Lower leg skin (tissue), 4 donors: ENCODE data around the gene TMEM59. TPM values are rescaled to one million over a fixed set of nuclear protein-coding genes. Genes with fewer than 3 reads are reported as not detected.

Experiments used
- DNase-seq, 2 donors: peaks; one replicate each; pipeline ENCODE4 v3.0.0-alpha.2; 2019; ENCODE audit warnings: low spot score in 2 of 2
- H3K4me3 ChIP-seq: fragments of 200-600 bp; sonication (generic); 2 replicates; pipeline ENCODE4 v1.5.1; 2017; ENCODE audit warnings: mild to moderate bottlenecking, low read depth; ENCODE audit not compliant: poor library complexity, severe bottlenecking
- POLR2A ChIP-seq, 2 donors: fragments of 450-650 bp; IDR thresholded peaks; one replicate each; pipeline ENCODE4 v1.6.1; 2016 to 2017; ENCODE audit warnings: antibody characterized with exemption in 2 of 2, mild to moderate bottlenecking in 1 of 2, moderate library complexity in 1 of 2
- WGBS, 2 donors: methylation state at CpG; one replicate each; pipeline ENCODE4 v1.1.5; 2018; 5-methylcytosine and 5-hydroxymethylcytosine counted together
- intact Hi-C: fragments of 100-400 bp; cut with DNase I; formaldehyde crosslinking; loops from one replicate; pipeline ENCODE4 v1.15.0; 2023; ENCODE audit warnings: low total_unique reads
- total RNA-seq, 4 donors: library from RNA; depleted of rRNA; stranded (reverse); fragments of >200 nt; gene quantifications; one replicate each; pipeline ENCODE4 v1.1.0, GENCODE V29; 2016
- TF ChIP-seq, protein P1 (sequence below), 3 donors: fragments of 450-650 bp; IDR thresholded peaks; one replicate each; pipeline ENCODE4 v1.5.1; 2016; ENCODE audit warnings: antibody characterized with exemption in 3 of 3, mild to moderate bottlenecking in 3 of 3, moderate library complexity in 2 of 3

The TMEM59 gene
- total RNA-seq, 4 donors from 2014 or later: 197 to 355 (median 320) TPM

GRCh38 chr1:53992085-53992874 lies 60.7 kb downstream of the TMEM59 start:
- H3K4me3 ChIP-seq: no peak overlapping the region
- no peak for DNase-seq
- WGBS, 2 donors: 60 to 86% methylated on average over 4 of the region's 4 CpGs
- intact Hi-C loops: no loop called here
- TF ChIP-seq, protein P1, sequence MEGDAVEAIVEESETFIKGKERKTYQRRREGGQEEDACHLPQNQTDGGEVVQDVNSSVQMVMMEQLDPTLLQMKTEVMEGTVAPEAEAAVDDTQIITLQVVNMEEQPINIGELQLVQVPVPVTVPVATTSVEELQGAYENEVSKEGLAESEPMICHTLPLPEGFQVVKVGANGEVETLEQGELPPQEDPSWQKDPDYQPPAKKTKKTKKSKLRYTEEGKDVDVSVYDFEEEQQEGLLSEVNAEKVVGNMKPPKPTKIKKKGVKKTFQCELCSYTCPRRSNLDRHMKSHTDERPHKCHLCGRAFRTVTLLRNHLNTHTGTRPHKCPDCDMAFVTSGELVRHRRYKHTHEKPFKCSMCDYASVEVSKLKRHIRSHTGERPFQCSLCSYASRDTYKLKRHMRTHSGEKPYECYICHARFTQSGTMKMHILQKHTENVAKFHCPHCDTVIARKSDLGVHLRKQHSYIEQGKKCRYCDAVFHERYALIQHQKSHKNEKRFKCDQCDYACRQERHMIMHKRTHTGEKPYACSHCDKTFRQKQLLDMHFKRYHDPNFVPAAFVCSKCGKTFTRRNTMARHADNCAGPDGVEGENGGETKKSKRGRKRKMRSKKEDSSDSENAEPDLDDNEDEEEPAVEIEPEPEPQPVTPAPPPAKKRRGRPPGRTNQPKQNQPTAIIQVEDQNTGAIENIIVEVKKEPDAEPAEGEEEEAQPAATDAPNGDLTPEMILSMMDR (IDR thresholded peaks at IDR 0.05): no peak
- TF ChIP-seq POLR2A (IDR thresholded peaks at IDR 0.05): no peak

DNA sequence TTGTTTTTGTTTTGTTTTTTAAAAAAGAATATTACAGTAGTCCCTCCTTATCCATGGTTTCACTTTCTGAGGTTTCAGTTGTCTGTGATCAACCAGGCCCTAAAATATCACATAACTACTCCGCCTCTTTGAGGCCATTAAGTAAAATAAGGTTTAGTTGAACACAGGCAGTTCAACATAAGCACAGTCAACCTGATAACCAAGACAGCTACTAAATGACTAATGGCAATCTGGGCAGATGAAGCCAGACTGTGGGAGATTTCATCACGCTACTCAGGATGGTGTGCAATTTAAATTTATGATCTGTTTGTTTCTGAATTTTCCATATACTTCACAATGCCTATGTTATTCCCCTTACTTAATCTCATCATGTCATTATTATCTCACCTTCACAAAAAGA lies 65.1 kb downstream of the TMEM59 start:
- DNase-seq: no peak
- intact Hi-C loops: no loop called here
- TF ChIP-seq POLR2A (IDR thresholded peaks at IDR 0.05): no peak
- TF ChIP-seq, protein P1 (IDR thresholded peaks at IDR 0.05): no peak
- WGBS, 2 donors: 81 to 86% methylated on average over 2 of the region's 2 CpGs
- no peak overlapping the region for H3K4me3 ChIP-seq

- intact Hi-C loops: no loop called here
- 81 to 94% methylated on average over 3 of the region's 3 CpGs for WGBS, 2 donors
- no peak for TF ChIP-seq POLR2A (IDR thresholded peaks at IDR 0.05)
- TF ChIP-seq, protein P1 (IDR thresholded peaks at IDR 0.05): no peak
- no peak for DNase-seq
- H3K4me3 ChIP-seq: no peak overlapping the region
Measured at GRCh38 chr1:53986458-53986857, 66.5 kb downstream of the TMEM59 start.

DNA sequence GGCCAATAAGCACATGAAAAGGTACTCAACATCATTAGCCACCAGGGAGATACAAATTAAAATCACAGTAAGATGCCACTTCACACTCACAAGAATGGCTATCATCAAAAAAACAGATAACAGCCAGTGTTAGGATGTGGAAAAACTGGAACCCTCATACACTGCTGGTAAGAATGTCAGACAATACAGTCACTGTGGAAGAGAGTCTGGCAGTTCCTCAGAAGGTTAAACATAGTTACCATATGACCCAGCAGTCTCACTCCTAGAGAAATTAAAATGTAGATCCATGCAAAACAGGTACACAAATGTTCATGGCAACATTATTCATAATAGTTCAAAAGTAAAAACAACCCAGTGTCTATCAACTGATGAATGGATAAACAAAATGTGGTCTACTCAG lies 68.3 kb downstream of the TMEM59 start:
- TF ChIP-seq, protein P1 (IDR thresholded peaks at IDR 0.05): no peak
- no peak for TF ChIP-seq POLR2A (IDR thresholded peaks at IDR 0.05)
- DNase-seq: no peak

GRCh38 chr1:53982763-53983104 lies 70.3 kb downstream of the TMEM59 start:
- intact Hi-C loops: no loop called here
- TF ChIP-seq, protein P1 (IDR thresholded peaks at IDR 0.05): no peak
- TF ChIP-seq POLR2A (IDR thresholded peaks at IDR 0.05): no peak
- H3K4me3 ChIP-seq: no peak overlapping the region
- WGBS, 2 donors: 10 to 15% methylated on average over 4 of the region's 4 CpGs
- no peak for DNase-seq

More for the DNA sequence above, 68.3 kb downstream of the TMEM59 start:
- H3K4me3 ChIP-seq: no peak overlapping the region
- intact Hi-C loops: no loop called here
